Measurements from ENCODE around the gene LRCH1.
A peak's percentile ranks its signal among the peaks of the same experiment; 100 is the strongest.

Gene LRCH1, protein sequence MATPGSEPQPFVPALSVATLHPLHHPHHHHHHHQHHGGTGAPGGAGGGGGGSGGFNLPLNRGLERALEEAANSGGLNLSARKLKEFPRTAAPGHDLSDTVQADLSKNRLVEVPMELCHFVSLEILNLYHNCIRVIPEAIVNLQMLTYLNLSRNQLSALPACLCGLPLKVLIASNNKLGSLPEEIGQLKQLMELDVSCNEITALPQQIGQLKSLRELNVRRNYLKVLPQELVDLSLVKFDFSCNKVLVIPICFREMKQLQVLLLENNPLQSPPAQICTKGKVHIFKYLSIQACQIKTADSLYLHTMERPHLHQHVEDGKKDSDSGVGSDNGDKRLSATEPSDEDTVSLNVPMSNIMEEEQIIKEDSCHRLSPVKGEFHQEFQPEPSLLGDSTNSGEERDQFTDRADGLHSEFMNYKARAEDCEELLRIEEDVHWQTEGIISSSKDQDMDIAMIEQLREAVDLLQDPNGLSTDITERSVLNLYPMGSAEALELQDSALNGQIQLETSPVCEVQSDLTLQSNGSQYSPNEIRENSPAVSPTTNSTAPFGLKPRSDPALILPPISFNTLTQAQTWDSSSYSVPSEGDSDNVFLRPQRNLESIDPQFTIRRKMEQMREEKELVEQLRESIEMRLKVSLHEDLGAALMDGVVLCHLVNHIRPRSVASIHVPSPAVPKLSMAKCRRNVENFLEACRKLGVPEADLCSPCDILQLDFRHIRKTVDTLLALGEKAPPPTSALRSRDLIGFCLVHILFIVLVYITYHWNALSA

DNA sequence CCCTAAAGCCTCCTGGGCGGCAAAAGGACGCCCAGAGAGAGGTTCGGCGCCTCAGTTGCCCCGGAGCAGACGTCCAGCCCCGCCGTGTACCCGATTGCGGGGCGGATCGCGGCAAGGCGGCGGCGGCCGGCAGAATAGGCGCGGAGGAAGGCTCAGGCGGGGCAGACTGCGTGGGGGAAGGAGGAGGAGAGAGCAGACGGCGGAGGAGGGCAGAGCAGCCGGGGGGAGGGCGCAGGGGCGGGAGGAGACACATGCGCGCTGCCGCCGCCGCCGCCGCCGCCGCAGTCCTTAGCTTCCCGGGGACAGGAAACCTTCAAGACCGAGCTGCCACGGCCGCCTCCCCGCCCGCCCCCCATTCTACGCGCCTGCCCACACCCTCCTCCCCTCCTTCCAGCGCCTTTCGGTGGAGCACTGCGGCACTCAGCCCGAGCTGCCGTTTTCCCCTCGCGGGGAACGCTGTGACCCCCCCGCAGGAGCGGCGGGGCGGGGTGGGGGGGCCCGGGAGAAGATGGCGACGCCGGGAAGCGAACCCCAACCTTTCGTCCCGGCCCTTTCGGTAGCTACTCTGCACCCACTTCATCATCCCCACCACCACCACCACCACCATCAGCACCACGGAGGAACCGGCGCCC lies at the start of gene LRCH1:
TSS of gene LRCH1 (plus strand) at position 282 of the 632 bp plus-strand sequence. CDS start at position 509, 227 bp downstream.
- no peak; the same call in 1 of the 2 replicates for TF ChIP-seq TCF12 (IDR thresholded peaks at IDR 0.05; ENCODE audit: low read depth)
- TF ChIP-seq TEAD4 (IDR thresholded peaks at IDR 0.05) = no peak
- peak; percentile 29; the same call in 1 of the 2 replicates for TF ChIP-seq EP300 (IDR thresholded peaks at IDR 0.05; ENCODE audit: borderline replicate concordance)
- TF ChIP-seq, protein P1, sequence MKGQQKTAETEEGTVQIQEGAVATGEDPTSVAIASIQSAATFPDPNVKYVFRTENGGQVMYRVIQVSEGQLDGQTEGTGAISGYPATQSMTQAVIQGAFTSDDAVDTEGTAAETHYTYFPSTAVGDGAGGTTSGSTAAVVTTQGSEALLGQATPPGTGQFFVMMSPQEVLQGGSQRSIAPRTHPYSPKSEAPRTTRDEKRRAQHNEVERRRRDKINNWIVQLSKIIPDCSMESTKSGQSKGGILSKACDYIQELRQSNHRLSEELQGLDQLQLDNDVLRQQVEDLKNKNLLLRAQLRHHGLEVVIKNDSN (IDR thresholded peaks at IDR 0.05) = peak; percentile 19; the same call in 1 of the 2 replicates
- TF ChIP-seq EGR1 (IDR thresholded peaks at IDR 0.05) = peak; percentile 31; the same call in 1 of the 2 replicates
- TF ChIP-seq FOXM1 (IDR thresholded peaks at IDR 0.05; ENCODE audit: borderline replicate concordance, low read depth) = no peak
- TF ChIP-seq NFIC (IDR thresholded peaks at IDR 0.05) = no peak
- TF ChIP-seq, protein P2, sequence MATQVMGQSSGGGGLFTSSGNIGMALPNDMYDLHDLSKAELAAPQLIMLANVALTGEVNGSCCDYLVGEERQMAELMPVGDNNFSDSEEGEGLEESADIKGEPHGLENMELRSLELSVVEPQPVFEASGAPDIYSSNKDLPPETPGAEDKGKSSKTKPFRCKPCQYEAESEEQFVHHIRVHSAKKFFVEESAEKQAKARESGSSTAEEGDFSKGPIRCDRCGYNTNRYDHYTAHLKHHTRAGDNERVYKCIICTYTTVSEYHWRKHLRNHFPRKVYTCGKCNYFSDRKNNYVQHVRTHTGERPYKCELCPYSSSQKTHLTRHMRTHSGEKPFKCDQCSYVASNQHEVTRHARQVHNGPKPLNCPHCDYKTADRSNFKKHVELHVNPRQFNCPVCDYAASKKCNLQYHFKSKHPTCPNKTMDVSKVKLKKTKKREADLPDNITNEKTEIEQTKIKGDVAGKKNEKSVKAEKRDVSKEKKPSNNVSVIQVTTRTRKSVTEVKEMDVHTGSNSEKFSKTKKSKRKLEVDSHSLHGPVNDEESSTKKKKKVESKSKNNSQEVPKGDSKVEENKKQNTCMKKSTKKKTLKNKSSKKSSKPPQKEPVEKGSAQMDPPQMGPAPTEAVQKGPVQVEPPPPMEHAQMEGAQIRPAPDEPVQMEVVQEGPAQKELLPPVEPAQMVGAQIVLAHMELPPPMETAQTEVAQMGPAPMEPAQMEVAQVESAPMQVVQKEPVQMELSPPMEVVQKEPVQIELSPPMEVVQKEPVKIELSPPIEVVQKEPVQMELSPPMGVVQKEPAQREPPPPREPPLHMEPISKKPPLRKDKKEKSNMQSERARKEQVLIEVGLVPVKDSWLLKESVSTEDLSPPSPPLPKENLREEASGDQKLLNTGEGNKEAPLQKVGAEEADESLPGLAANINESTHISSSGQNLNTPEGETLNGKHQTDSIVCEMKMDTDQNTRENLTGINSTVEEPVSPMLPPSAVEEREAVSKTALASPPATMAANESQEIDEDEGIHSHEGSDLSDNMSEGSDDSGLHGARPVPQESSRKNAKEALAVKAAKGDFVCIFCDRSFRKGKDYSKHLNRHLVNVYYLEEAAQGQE (IDR thresholded peaks at IDR 0.05; ENCODE audit: low read depth) = no peak
- TF ChIP-seq CEBPB (IDR thresholded peaks at IDR 0.05) = no peak
- TF ChIP-seq, protein P3, sequence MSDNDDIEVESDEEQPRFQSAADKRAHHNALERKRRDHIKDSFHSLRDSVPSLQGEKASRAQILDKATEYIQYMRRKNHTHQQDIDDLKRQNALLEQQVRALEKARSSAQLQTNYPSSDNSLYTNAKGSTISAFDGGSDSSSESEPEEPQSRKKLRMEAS (IDR thresholded peaks at IDR 0.05) = peak; percentile 47; the same call in 1 of the 2 replicates
- TF ChIP-seq CREB1 (IDR thresholded peaks at IDR 0.05; ENCODE audit: low read depth) = no peak
- peak; percentile 65 for TF ChIP-seq TAF1 (IDR thresholded peaks at IDR 0.05; ENCODE audit: low read depth)
- TF ChIP-seq RAD21 (IDR thresholded peaks at IDR 0.05; ENCODE audit: low read depth) = no peak
- TF ChIP-seq YY1 (IDR thresholded peaks at IDR 0.05; ENCODE audit: low read depth) = peak; percentile 53; the same call in 1 of the 2 replicates
- TF ChIP-seq ZBTB7A (IDR thresholded peaks at IDR 0.05; ENCODE audit: low read depth) = no peak

DNA sequence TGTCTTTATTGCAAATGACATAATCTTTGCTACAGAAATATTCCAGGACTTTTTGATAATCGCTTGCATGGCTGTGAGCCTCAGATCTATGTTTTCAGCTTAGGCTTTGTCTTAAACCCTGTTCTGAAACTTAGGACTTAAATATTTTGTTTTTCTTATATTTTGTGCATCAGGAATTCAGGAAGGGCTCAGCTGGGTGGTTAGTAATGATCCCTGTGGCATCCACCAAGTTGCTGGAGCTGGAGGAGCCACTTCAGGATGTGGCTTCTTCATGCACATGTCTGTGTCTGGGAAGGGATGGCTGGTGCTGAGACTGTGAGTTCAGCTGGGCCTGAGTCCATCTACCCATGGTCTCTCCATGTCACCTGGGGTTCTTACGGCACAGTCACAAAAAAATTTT lies 48.9 kb upstream of the LRCH1 start:
- TF ChIP-seq TAF1 (IDR thresholded peaks at IDR 0.05; ENCODE audit: low read depth) (no peak), EP300 (IDR thresholded peaks at IDR 0.05; ENCODE audit: borderline replicate concordance) (no peak), CEBPB (IDR thresholded peaks at IDR 0.05) (no peak), CREB1 (IDR thresholded peaks at IDR 0.05; ENCODE audit: low read depth) (no peak), EGR1 (IDR thresholded peaks at IDR 0.05) (no peak), NFIC (IDR thresholded peaks at IDR 0.05) (no peak), RAD21 (IDR thresholded peaks at IDR 0.05; ENCODE audit: low read depth) (no peak), ZBTB7A (IDR thresholded peaks at IDR 0.05; ENCODE audit: low read depth) (no peak), YY1 (IDR thresholded peaks at IDR 0.05; ENCODE audit: low read depth) (no peak), TCF12 (IDR thresholded peaks at IDR 0.05; ENCODE audit: low read depth) (no peak), FOXM1 (IDR thresholded peaks at IDR 0.05; ENCODE audit: borderline replicate concordance, low read depth) (no peak), TEAD4 (IDR thresholded peaks at IDR 0.05) (no peak)
- TF ChIP-seq, protein P3 (IDR thresholded peaks at IDR 0.05) = no peak
- TF ChIP-seq, protein P2 (IDR thresholded peaks at IDR 0.05; ENCODE audit: low read depth) = no peak
- TF ChIP-seq, protein P1 (IDR thresholded peaks at IDR 0.05) = no peak

DNA sequence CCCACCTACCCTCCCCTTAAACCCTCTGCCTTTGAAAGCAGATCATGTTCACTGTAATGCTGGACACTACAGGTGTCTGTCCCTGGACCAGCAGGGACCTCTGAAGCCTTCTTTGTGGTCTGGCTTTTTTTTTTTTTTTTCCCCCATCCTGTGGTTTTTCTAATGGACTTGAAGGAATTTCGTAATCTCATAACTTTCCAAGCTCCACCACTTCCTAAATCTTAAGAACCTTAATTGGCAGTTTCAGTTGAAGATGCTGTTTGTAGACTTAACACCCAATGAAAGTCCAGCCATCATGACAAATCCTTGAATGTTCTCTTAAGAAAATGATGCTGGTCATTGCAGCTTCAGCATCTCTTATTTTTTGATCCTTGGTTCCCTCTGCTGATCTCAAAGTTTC lies 45.0 kb upstream of the LRCH1 start:
- TF ChIP-seq TCF12 (IDR thresholded peaks at IDR 0.05; ENCODE audit: low read depth) (no peak), YY1 (IDR thresholded peaks at IDR 0.05; ENCODE audit: low read depth) (no peak), EGR1 (IDR thresholded peaks at IDR 0.05) (no peak), CREB1 (IDR thresholded peaks at IDR 0.05; ENCODE audit: low read depth) (no peak), ZBTB7A (IDR thresholded peaks at IDR 0.05; ENCODE audit: low read depth) (no peak), NFIC (IDR thresholded peaks at IDR 0.05) (no peak), CEBPB (IDR thresholded peaks at IDR 0.05) (no peak), FOXM1 (IDR thresholded peaks at IDR 0.05; ENCODE audit: borderline replicate concordance, low read depth) (no peak), TAF1 (IDR thresholded peaks at IDR 0.05; ENCODE audit: low read depth) (no peak), EP300 (IDR thresholded peaks at IDR 0.05; ENCODE audit: borderline replicate concordance) (no peak), RAD21 (IDR thresholded peaks at IDR 0.05; ENCODE audit: low read depth) (no peak)
- TF ChIP-seq, protein P3 (IDR thresholded peaks at IDR 0.05) = no peak

DNA sequence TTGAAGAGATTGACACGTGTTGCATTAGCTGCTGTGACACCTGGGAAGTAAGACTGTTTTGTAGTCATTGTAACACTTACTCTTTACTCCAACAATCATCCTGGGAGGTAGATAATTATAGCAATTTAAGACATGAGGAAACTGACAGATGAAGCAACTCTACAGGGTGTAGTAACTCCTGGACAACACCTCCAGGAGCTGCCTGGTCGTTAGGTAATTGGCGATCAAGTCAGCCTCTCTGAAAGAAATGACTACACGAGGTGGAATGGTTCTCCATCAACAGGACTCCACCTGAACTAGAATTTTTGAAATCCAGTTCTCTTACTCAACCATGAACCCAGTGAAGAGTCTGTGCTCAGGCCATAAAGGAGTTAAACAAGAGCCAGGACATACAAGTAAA lies 43.0 kb upstream of the LRCH1 start:
- no peak for TF ChIP-seq ZBTB7A (IDR thresholded peaks at IDR 0.05; ENCODE audit: low read depth)
- TF ChIP-seq CEBPB (IDR thresholded peaks at IDR 0.05) = no peak
- no peak for TF ChIP-seq TAF1 (IDR thresholded peaks at IDR 0.05; ENCODE audit: low read depth)
- TF ChIP-seq YY1 (IDR thresholded peaks at IDR 0.05; ENCODE audit: low read depth) = no peak
- TF ChIP-seq TCF12 (IDR thresholded peaks at IDR 0.05; ENCODE audit: low read depth) = no peak
- no peak for TF ChIP-seq FOXM1 (IDR thresholded peaks at IDR 0.05; ENCODE audit: borderline replicate concordance, low read depth)
- no peak for TF ChIP-seq RAD21 (IDR thresholded peaks at IDR 0.05; ENCODE audit: low read depth)
- TF ChIP-seq EP300 (IDR thresholded peaks at IDR 0.05; ENCODE audit: borderline replicate concordance) = no peak
- no peak for TF ChIP-seq NFIC (IDR thresholded peaks at IDR 0.05)
- TF ChIP-seq, protein P1 (IDR thresholded peaks at IDR 0.05) = no peak
- no peak for TF ChIP-seq TEAD4 (IDR thresholded peaks at IDR 0.05)
- TF ChIP-seq, protein P3 (IDR thresholded peaks at IDR 0.05) = no peak
- TF ChIP-seq, protein P2 (IDR thresholded peaks at IDR 0.05; ENCODE audit: low read depth) = no peak
- no peak for TF ChIP-seq CREB1 (IDR thresholded peaks at IDR 0.05; ENCODE audit: low read depth)
- TF ChIP-seq EGR1 (IDR thresholded peaks at IDR 0.05) = no peak
